Heart left ventricle (tissue), 16 donors: Measurements from ENCODE around the gene LRFN5. TPM values are rescaled to one million over a fixed set of nuclear protein-coding genes. Genes with fewer than 3 reads are reported as not detected.
A peak's percentile ranks its signal among the peaks of the same experiment; 100 is the strongest.
"Not testable (repeated sequence)": the region's sequence is repeated elsewhere in the genome, so short reads cannot be mapped to it uniquely, and the experiment has no call there.

Source experiments
- ATAC-seq, 4 donors: fragments of 200-7000 bp; cut with Tn5 transposase; one replicate each; pipeline ENCODE4 v1.9.1; 2020 to 2022; ENCODE audit warnings: moderate library complexity in 4 of 4, mild to moderate bottlenecking in 3 of 4, moderate number of reproducible peaks in 1 of 4
- DNase-seq, 5 donors: peaks; one replicate each; pipeline ENCODE4 v3.0.0-alpha.2; 2020
- H3K27ac ChIP-seq, 12 donors: fragments of 200-600 bp; sonication (generic) in 4 of 12; one replicate each; pipeline versions ENCODE4 v1.5.0 to v1.8.0; 2016 to 2022; ENCODE audit warnings: mild to moderate bottlenecking in 2 of 12
- H3K27me3 ChIP-seq, 9 donors: fragments of 200-600 bp; sonication (generic) in 2 of 9; one replicate each; pipeline versions ENCODE4 v1.5.1 to v1.8.0; 2016 to 2022; ENCODE audit warnings: mild to moderate bottlenecking in 3 of 9
- H3K36me3 ChIP-seq, 9 donors: fragments of 200-600 bp; sonication (generic) in 2 of 9; one replicate each; pipeline versions ENCODE4 v1.5.0 to v1.8.0; 2018 to 2022; ENCODE audit warnings: mild to moderate bottlenecking in 2 of 9
- H3K4me1 ChIP-seq, 12 donors: fragments of 200-600 bp; sonication (generic) in 4 of 12; one replicate each; pipeline versions ENCODE4 v1.5.0 to v1.8.0; 2016 to 2022; ENCODE audit warnings: mild to moderate bottlenecking in 3 of 12
- H3K4me3 ChIP-seq, 12 donors: fragments of 200-600 bp; sonication (generic) in 4 of 12; one replicate each; pipeline versions ENCODE4 v1.5.0 to v1.8.0; 2017 to 2022; ENCODE audit warnings: mild to moderate bottlenecking in 9 of 12, moderate library complexity in 4 of 12
- H3K9me3 ChIP-seq, 12 donors: fragments of 200-600 bp; sonication (generic) in 4 of 12; one replicate each; pipeline versions ENCODE4 v1.5.0 to v1.8.0; 2016 to 2022; ENCODE audit warnings: mild to moderate bottlenecking in 1 of 12
- CTCF ChIP-seq, 12 donors: fragments of 200-600 bp; sonication (generic) in 4 of 12; IDR thresholded peaks; one replicate each; pipeline versions ENCODE4 v1.5.0 to v1.8.0; 2018 to 2022; ENCODE audit warnings: antibody characterized with exemption in 12 of 12, mild to moderate bottlenecking in 5 of 12
- POLR2A ChIP-seq, 2 donors: fragments of 450-650 bp; IDR thresholded peaks; one replicate each; pipeline ENCODE4 v1.6.1; 2017; ENCODE audit warnings: antibody characterized with exemption in 2 of 2, mild to moderate bottlenecking in 2 of 2, moderate library complexity in 2 of 2
- WGBS, 4 donors: extraction: QIAGEN DNeasy Blood & Tissue Kit in 2 of 4; methylation state at CpG; one replicate each; pipeline versions ENCODE4 v1.1.5 to v1.1.7; 2013 to 2018; 5-methylcytosine and 5-hydroxymethylcytosine counted together
- intact Hi-C, 10 donors: fragments of 100-400 bp; cut with DNase I; formaldehyde crosslinking; loops; one replicate each; pipeline versions ENCODE4 v1.11.1 to v1.14.2; 2022
- long read RNA-seq, 3 donors: library from polyadenylated mRNA; unstranded; transcript quantifications; one replicate each; pipeline ENCODE4 v2.0.0, GENCODE V29; 2020 to 2021
- polyA plus RNA-seq, 2 donors: library from polyadenylated mRNA; stranded (reverse); fragments of 200-250 nt; gene quantifications; one replicate each; pipeline ENCODE4 v1.2.3, GENCODE V29; 2013
- total RNA-seq, 9 donors: library from RNA; depleted of rRNA in 2 of 9; stranded (reverse); fragments of >200 nt in 2 of 9; fragmentation: NEBNext Ultra II Directional in 3 of 9; extraction: Animal tissue kit (Norgen Biotek cat#: 25700) in 3 of 9; gene quantifications; one replicate each; pipeline versions ENCODE4 v1.1.0 to v1.2.4, GENCODE V29; 2016 to 2023
- donor health status: ischemic (EF 13 %, LVEDD 7.1; RV severe dilation, severe dysfunction).
- donor health status: healthy with polysubstance abuse.
- donor health status: DM: no; HTN: yes; CAD: no.
- donor health status: DM: no; HTN: no; CAD: no.
- donor health status: ischemic (EF 25% LVEDD 6.9; RV normal size, moderate dysfunction).
- donor health status: ischemic (EF 25% LVEDD 5.7; RV mildly dilated, moderate dysfunction).
- donor health status: healthy.
- donor health status: DM: yes; HTN: yes; CAD: no.
- donor health status: ischemic (EF 35%, LVEDD 5.7; RV mildly dilated, moderate dysfunction).
- donor health status: nonischemic (EF 11% LVEDD 7.7; RV severe dilation, severe dysfunction).
- donor health status: DM: yes; HTN: yes; CAD: no.
- donor health status: PGD.
- donor health status: ischemic (EF 29% LVEDD 5.4; RV normal size, mild dysfunction).
- donor health status: nonischemic (EF 23%, LVEDD 6.1; RV moderate dilation, normal function).

LRFN5 gene
- total RNA-seq (under 1 TPM; 0.19 to 0.91 (median 0.48) TPM), polyA plus RNA-seq (under 1 TPM; 0.11 to 0.14 TPM)
- long read RNA-seq, donor 1, result 0 reads
- long read RNA-seq, donor 2, result 0 reads
- long read RNA-seq, donor 3, result 0 reads

GRCh38 chr14:41606532-41607303 lies at the start of gene LRFN5:
Gene LRFN5, plus strand, starts transcription at chr14:41606876.
- ATAC-seq (peak in 3 of 4 donors; percentile 38 to 78 (median 74)), DNase-seq (peak; percentile 40 to 69 (median 60))
- H3K4me3 ChIP-seq, result peak within 1 kb of the TSS; percentile 37 to 72 (median 54)
- H3K9me3 ChIP-seq, result no peaks in the 10 kb centered on the region
- no peaks in the 10 kb centered on the region for H3K36me3 ChIP-seq
- no peak for TF ChIP-seq CTCF (IDR thresholded peaks at IDR 0.05)
- no peak for TF ChIP-seq POLR2A (IDR thresholded peaks at IDR 0.05)
- peaks cover 6 to 74% (median 42%) of the 10 kb centered on the region in 9 donors for H3K27me3 ChIP-seq
- peaks cover 0 to 40% (median 8%) of the 10 kb centered on the region in 12 donors for H3K4me1 ChIP-seq
- peak within 1 kb of the TSS in 11 of 12 donors; percentile 5 to 75 (median 68) for H3K27ac ChIP-seq
- intact Hi-C loops, result no loop called here
- 0 to 2% (median 1%) methylated on average over 32 to 76 of the region's 76 CpGs for WGBS, 4 donors

GRCh38 chr14:41558490-41558889 lies 48.2 kb upstream of the LRFN5 start:
- intact Hi-C loops, result no loop called here

GRCh38 chr14:41566864-41567263 lies 39.8 kb upstream of the LRFN5 start:
- H3K36me3 ChIP-seq, H3K27ac ChIP-seq, H3K9me3 ChIP-seq, H3K27me3 ChIP-seq, ATAC-seq, H3K4me1 ChIP-seq, H3K4me3 ChIP-seq, intact Hi-C loops, DNase-seq: not testable (repeated sequence)
- 92 to 99% (median 95%) methylated on average over 3 of the region's 3 CpGs for WGBS, 4 donors

More at GRCh38 chr14:41558490-41558889, 48.2 kb upstream of the LRFN5 start:
- Histone ChIP-seq H3K36me3 (no peaks in the 10 kb centered on the region), H3K9me3 (no peaks in the 10 kb centered on the region), H3K27ac (no peak overlapping the region), H3K4me3 (no peak overlapping the region), H3K27me3 (no peaks in the 10 kb centered on the region), H3K4me1 (no peaks in the 10 kb centered on the region)
- ATAC-seq, result no peak
- DNase-seq, result no peak
- TF ChIP-seq CTCF (IDR thresholded peaks at IDR 0.05), result no peak
- no peak for TF ChIP-seq POLR2A (IDR thresholded peaks at IDR 0.05)

GRCh38 chr14:41568979-41569378 lies 37.7 kb upstream of the LRFN5 start:
- Histone ChIP-seq H3K4me1 (no peaks in the 10 kb centered on the region), H3K27me3 (no peaks in the 10 kb centered on the region), H3K9me3 (peaks cover 0 to 8% (median 0%) of the 10 kb centered on the region in 12 donors), H3K27ac (no peak overlapping the region), H3K4me3 (no peak overlapping the region), H3K36me3 (no peaks in the 10 kb centered on the region)
- no peak for DNase-seq
- 94 to 96% (median 96%) methylated on average over 2 of the region's 2 CpGs for WGBS, 4 donors
- no peak for TF ChIP-seq CTCF (IDR thresholded peaks at IDR 0.05)
- TF ChIP-seq POLR2A (IDR thresholded peaks at IDR 0.05), result no peak
- no peak for ATAC-seq
- intact Hi-C loops, result no loop called here
